Measurements from ENCODE around the gene SSUH2.

DNA sequence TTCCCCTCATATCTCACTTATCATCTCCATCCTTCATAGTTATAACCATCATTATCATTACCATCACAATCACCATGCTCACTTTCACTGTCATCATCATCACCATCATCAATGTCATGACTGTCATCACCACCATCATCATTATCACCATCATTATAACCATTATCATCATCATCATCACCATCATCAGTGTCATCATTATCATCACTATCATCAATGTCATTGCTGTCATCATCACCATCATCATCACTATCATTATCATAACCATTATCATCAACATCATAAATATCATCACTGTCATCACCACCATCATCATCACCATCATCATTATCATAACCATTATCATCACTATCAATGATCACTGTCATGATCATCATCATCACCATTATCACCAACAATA is 44.1 kb downstream of the SSUH2 start:
- TF ChIP-seq, protein P1, sequence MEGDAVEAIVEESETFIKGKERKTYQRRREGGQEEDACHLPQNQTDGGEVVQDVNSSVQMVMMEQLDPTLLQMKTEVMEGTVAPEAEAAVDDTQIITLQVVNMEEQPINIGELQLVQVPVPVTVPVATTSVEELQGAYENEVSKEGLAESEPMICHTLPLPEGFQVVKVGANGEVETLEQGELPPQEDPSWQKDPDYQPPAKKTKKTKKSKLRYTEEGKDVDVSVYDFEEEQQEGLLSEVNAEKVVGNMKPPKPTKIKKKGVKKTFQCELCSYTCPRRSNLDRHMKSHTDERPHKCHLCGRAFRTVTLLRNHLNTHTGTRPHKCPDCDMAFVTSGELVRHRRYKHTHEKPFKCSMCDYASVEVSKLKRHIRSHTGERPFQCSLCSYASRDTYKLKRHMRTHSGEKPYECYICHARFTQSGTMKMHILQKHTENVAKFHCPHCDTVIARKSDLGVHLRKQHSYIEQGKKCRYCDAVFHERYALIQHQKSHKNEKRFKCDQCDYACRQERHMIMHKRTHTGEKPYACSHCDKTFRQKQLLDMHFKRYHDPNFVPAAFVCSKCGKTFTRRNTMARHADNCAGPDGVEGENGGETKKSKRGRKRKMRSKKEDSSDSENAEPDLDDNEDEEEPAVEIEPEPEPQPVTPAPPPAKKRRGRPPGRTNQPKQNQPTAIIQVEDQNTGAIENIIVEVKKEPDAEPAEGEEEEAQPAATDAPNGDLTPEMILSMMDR (IDR thresholded peaks at IDR 0.05): no peak
- TF ChIP-seq ZFX (IDR thresholded peaks at IDR 0.05; ENCODE audit: borderline replicate concordance): no peak

Measured in 22Rv1 (cell line).